HL-60 (cell line): ENCODE results near the gene PHRF1.
A peak's percentile ranks its signal among the peaks of the same experiment; 100 is the strongest.

Source experiments
- DNase-seq, 2 experiments: peaks; one replicate each; pipeline ENCODE4 v3.0.0-alpha.2; 2010 to 2020; ENCODE audit warnings: low read depth in 1 of 2, low spot score in 1 of 2
- H3K27ac ChIP-seq: fragments of 250-450 bp; sonication (Bioruptor Pico); replicated peaks from 2 replicates; pipeline ENCODE4 v1.5.1; 2020; ENCODE audit warnings: mild to moderate bottlenecking, moderate library complexity
- H3K27me3 ChIP-seq: fragments of 250-450 bp; sonication (Bioruptor Pico); 2 replicates; pipeline ENCODE4 v1.5.1; 2021; ENCODE audit warnings: mild to moderate bottlenecking, moderate library complexity; ENCODE audit not compliant: insufficient read depth, poor library complexity, severe bottlenecking
- H3K4me3 ChIP-seq: replicated peaks from 2 replicates; pipeline ENCODE4 v1.5.1; 2011; ENCODE audit warnings: mild to moderate bottlenecking, control low read depth, low read length; ENCODE audit not compliant: insufficient read depth
- GABPA ChIP-seq: IDR thresholded peaks from 2 replicates; pipeline ENCODE4 v1.6.1; 2012; ENCODE audit warnings: low read depth
- POLR2AphosphoS5 ChIP-seq: IDR thresholded peaks from 2 replicates; pipeline ENCODE4 v1.6.1; 2012; ENCODE audit warnings: low read depth
- SPI1 ChIP-seq: IDR thresholded peaks from 2 replicates; pipeline ENCODE4 v1.6.1; 2012; ENCODE audit warnings: low read depth, mild to moderate bottlenecking, borderline replicate concordance
- TF ChIP-seq, protein P1 (sequence below): IDR thresholded peaks from one replicate; pipeline ENCODE4 v1.5.1; 2011; ENCODE audit warnings: low read length, control low read depth, inconsistent platforms; ENCODE audit not compliant: insufficient read depth
- TF ChIP-seq, protein P2 (sequence below): IDR thresholded peaks from 2 replicates; pipeline ENCODE4 v1.6.1; 2012; ENCODE audit warnings: low read depth; ENCODE audit not compliant: insufficient replicate concordance

Gene PHRF1

DNA sequence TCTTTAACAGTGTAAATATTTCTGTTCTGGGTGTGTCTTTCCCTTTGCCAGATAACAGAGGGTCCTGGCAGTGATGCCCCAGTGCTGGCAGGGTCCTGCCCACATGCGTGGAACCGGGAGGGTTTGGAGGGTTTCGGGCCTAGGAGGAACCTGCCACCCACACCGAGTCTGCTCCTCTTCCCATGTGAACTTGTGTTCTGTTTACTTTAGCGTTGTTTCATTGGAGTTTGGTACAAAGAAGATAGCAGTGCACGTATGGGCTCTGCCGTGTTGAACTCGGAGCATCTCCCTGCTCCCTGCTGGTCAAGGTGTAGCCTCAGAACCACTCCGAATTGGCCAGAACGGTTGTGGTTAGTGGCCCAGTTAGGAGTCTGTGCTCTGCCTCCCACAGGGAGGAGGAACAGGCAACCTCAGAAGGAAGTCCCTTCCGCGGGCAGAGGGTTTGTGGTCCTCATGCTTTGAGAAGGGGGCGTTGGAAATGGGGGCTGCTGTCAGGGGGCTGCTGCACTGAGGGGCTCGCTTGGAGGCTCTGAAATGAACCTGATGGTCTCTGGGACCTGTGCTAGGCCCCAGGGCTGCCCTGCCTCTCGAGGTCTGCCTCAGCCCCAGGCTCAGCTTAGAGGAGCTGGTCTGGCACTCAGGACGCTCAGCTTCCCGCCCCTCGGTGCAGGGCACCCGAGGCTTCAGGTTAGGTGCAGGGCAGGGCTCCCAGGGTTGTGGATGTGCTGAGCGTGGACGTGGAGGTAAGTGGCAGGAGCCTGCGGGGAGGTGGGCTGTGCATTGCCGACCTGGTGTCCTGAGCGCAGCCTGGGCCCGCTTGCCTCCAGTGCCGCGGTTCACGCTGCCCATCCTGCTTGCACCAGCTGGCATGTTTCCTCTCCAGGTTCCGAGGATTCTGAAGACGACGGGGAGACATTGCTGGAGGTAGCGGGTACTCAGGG is 10.4 kb downstream of the PHRF1 start:
- H3K27ac ChIP-seq, result peak overlapping the region; percentile 5; the same call in 1 of the 2 replicates
- H3K27me3 ChIP-seq, result no peaks in the 10 kb centered on the region
- no peak for TF ChIP-seq GABPA
- 0 out of 2 replicates have a peak, but pooled peaks have one; percentile 5 for TF ChIP-seq SPI1
- TF ChIP-seq, protein P1, sequence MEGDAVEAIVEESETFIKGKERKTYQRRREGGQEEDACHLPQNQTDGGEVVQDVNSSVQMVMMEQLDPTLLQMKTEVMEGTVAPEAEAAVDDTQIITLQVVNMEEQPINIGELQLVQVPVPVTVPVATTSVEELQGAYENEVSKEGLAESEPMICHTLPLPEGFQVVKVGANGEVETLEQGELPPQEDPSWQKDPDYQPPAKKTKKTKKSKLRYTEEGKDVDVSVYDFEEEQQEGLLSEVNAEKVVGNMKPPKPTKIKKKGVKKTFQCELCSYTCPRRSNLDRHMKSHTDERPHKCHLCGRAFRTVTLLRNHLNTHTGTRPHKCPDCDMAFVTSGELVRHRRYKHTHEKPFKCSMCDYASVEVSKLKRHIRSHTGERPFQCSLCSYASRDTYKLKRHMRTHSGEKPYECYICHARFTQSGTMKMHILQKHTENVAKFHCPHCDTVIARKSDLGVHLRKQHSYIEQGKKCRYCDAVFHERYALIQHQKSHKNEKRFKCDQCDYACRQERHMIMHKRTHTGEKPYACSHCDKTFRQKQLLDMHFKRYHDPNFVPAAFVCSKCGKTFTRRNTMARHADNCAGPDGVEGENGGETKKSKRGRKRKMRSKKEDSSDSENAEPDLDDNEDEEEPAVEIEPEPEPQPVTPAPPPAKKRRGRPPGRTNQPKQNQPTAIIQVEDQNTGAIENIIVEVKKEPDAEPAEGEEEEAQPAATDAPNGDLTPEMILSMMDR, result no peak
- TF ChIP-seq, protein P2, sequence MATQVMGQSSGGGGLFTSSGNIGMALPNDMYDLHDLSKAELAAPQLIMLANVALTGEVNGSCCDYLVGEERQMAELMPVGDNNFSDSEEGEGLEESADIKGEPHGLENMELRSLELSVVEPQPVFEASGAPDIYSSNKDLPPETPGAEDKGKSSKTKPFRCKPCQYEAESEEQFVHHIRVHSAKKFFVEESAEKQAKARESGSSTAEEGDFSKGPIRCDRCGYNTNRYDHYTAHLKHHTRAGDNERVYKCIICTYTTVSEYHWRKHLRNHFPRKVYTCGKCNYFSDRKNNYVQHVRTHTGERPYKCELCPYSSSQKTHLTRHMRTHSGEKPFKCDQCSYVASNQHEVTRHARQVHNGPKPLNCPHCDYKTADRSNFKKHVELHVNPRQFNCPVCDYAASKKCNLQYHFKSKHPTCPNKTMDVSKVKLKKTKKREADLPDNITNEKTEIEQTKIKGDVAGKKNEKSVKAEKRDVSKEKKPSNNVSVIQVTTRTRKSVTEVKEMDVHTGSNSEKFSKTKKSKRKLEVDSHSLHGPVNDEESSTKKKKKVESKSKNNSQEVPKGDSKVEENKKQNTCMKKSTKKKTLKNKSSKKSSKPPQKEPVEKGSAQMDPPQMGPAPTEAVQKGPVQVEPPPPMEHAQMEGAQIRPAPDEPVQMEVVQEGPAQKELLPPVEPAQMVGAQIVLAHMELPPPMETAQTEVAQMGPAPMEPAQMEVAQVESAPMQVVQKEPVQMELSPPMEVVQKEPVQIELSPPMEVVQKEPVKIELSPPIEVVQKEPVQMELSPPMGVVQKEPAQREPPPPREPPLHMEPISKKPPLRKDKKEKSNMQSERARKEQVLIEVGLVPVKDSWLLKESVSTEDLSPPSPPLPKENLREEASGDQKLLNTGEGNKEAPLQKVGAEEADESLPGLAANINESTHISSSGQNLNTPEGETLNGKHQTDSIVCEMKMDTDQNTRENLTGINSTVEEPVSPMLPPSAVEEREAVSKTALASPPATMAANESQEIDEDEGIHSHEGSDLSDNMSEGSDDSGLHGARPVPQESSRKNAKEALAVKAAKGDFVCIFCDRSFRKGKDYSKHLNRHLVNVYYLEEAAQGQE, result no peak
- TF ChIP-seq POLR2AphosphoS5, result no peak

DNA sequence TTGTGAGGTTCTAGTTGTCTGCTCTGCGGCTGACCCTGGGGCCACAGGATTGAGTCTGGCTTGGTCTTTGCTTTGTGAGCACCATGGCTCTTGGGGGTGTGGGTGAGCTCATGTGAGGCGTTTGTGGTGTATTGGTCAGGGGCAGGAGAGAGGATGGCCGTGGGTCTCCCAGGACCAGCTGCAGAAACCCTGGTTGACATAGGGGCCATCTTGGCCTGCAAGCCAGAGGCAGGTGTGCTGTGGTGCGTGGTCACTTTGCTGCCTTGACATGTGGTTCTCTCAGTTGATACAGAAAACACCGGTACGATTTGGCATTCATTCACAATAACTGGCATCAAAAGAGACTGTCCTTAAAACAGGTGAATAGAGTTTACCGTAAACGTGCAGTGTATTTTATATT is 11.3 kb downstream of the PHRF1 start:
- peak overlapping the region; percentile 33 for H3K27ac ChIP-seq
- DNase-seq, result no peak
- TF ChIP-seq SPI1 (no peak), GABPA (no peak), POLR2AphosphoS5 (no peak)
- TF ChIP-seq, protein P2, result no peak
- TF ChIP-seq, protein P1, result no peak
- H3K4me3 ChIP-seq, result no peak overlapping the region
- no peaks in the 10 kb centered on the region for H3K27me3 ChIP-seq

More for the DNA sequence above, 10.4 kb downstream of the PHRF1 start:
- no peak overlapping the region for H3K4me3 ChIP-seq
- no peak for DNase-seq

DNA sequence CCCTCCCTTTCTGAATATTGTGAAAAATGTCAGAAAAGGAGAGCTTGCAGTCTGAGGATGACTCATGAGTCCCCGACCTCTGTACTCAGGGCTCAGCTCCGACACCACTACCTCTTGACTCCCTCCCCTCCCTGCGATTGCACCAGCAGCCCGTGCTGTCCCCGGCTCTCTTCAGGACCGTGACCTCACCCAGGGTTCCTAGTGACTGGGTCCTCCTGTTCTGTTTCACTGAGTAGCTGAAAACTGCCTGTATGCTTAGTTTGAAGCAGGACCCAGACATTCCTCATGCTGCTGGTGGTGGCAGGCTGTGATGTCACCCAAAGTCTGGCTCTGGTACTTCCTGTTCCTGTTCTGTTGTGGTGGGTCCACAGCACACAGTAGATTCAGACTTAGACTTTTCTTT is 11.7 kb downstream of the PHRF1 start:
- Histone ChIP-seq H3K27me3 (no peaks in the 10 kb centered on the region), H3K27ac (peak overlapping the region; percentile 53), H3K4me3 (no peak overlapping the region)
- TF ChIP-seq, protein P1, result no peak
- TF ChIP-seq GABPA (peak; percentile 66), SPI1 (peak; percentile 51; the same call in 1 of the 2 replicates), POLR2AphosphoS5 (no peak; the same call in 1 of the 2 replicates)
- TF ChIP-seq, protein P2, result no peak
- DNase-seq, result peak; percentile 92 to 93
